OCI-M1 (cell line): Measurements from ENCODE around the gene PGC.

Experiments
- DNase-seq: peaks from one replicate; lab custom pipeline; 2025; lab: John Stamatoyannopoulos, UW

Gene PGC

DNA sequence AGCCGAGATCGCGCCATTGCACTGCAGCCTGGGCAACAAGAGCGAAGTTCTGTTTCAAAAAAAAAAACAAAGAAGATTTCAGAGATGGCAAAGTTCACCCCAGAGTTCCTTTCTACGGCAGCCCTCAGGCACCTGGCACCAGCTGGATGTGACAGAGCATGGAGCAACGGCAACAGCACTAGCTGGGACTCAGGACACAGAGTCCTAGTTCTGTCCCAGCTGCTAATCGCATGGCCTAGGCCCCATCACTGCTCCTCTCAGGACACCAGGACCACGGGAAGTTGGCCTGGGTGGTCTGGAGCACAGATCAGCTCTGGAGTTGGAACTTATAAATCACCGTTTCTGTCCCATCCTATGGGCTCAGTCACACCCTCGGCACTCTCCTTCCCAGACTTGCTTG is 1.1 kb downstream of the PGC start:
- no peak for DNase-seq

DNA sequence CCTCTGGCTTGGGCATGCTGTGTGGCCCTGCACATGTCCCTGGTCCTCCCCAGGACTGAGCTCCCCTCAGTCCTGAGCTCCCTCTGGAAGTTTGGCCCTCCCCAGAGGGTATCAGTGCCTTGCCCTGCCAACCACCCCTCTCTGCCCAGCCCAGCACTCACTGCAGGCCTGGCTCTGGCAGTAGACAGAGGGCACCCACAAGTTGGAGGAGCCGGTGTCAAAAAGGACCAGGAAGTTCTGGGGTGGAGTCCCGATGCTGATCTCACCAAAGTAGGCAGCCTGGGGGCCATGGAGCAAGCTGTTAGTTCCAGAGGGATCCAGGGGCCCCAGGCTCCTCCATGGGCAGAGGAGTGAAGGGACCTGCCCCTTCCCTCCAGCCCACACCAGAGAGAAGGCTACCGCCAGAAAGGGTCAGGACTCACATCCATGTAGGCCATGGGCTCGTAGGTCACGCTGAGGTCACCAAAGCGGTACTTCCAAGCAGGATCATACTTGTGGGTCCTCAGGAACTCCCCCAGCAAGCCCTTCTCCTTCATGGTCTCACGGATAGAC is 2.9 kb downstream of the PGC start:
- no peak for DNase-seq

GRCh38 chr6:41743406-41744235 is 3.6 kb downstream of the PGC start:
- no peak for DNase-seq

DNA sequence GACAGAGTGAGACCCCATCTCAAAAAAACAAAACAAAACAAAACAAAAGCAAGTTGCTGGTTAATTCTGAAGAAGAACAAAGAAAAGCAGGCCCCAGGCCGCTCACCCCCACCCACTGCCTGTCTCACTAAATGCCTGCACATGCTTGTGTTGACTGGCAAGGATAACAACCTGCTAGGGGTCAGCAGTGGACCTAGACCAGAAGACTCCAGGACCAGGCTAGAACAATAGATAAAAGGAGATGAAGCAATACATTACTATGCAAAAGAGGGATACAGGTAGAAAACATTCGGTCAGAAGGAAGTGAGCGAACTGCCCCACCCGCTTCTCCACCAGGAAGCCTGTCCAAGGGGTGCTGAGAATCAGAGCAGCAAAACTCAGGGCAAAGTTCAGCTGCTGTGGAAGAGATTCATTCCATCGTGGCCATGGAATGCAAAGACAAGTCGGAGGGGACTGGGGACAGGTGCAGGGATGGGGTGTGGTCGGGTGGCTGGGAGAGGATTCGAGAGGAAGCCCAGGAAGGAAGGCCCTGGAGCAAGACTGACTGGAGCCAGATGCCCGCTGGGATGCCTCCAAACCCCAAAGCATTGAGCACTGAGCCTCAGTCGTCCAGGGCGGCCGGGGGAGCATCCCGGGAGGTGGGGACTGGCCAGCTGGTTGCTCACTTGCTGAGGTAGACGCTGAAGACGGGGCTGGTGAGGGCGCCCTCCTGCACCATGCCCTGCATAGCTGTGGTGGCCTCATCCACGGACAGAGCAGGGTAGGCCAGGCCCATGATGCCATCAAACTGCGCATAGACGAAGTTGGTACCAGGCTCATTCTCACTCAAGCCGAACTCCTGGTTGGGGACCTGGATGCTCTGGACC is 5.3 kb downstream of the PGC start:
- no peak for DNase-seq

GRCh38 chr6:41740366-41741162 is 6.6 kb downstream of the PGC start:
- DNase-seq, result no peak

- no peak for DNase-seq
Measured at GRCh38 chr6:41739041-41739440, 8.2 kb downstream of the PGC start.

GRCh38 chr6:41737591-41738130 is 9.5 kb downstream of the PGC start:
- DNase-seq, result no peak

DNA sequence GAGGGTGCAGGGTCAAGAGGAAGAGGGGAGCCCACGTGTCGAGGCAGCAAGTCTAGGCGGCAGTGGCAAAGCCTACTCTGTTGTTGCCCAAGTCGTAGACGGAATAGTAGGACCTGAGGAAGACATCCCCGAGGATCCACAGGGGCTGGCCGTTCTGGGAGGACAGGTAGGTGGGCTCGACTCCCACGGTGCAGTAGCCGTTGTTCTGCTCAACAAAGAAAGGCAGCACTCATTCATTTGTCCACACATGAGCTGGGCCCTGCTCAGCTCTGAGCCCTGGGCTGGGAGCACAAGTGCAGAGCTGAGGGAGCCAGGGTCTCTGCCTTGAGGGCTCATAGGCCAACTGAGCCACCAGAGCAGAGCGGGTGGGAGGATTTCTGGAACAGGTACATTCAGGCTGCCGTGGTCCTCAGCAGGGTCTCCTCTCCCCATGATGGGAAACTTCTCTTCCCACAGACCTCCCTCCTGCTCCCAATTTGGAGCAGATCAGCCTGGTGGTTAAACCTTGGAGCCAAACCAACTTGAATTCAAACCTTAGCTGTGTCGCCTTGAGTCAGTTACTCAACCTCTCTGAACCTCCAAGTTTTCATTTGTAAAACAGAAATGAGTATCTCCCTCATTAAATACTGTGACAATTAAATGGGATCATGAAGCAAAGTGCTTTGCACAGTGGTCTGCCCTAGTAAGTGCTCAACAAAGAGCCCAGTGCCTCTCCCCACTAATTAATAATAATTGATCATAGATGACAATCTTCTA is 10.2 kb downstream of the PGC start:
- DNase-seq, result no peak

GRCh38 chr6:41736186-41736733 is 10.9 kb downstream of the PGC start:
- DNase-seq, result no peak

- DNase-seq, result peak; percentile 96
Measured at GRCh38 chr6:41735427-41736185, 11.6 kb downstream of the PGC start, which contains the start of gene TFEB. TSS of gene TFEB (minus strand) at chr6:41735608. CDS start at chr6:41691213, 44,395 bp downstream.

GRCh38 chr6:41734666-41735426 is 12.4 kb downstream of the PGC start:
- peak; percentile 54 for DNase-seq

DNA sequence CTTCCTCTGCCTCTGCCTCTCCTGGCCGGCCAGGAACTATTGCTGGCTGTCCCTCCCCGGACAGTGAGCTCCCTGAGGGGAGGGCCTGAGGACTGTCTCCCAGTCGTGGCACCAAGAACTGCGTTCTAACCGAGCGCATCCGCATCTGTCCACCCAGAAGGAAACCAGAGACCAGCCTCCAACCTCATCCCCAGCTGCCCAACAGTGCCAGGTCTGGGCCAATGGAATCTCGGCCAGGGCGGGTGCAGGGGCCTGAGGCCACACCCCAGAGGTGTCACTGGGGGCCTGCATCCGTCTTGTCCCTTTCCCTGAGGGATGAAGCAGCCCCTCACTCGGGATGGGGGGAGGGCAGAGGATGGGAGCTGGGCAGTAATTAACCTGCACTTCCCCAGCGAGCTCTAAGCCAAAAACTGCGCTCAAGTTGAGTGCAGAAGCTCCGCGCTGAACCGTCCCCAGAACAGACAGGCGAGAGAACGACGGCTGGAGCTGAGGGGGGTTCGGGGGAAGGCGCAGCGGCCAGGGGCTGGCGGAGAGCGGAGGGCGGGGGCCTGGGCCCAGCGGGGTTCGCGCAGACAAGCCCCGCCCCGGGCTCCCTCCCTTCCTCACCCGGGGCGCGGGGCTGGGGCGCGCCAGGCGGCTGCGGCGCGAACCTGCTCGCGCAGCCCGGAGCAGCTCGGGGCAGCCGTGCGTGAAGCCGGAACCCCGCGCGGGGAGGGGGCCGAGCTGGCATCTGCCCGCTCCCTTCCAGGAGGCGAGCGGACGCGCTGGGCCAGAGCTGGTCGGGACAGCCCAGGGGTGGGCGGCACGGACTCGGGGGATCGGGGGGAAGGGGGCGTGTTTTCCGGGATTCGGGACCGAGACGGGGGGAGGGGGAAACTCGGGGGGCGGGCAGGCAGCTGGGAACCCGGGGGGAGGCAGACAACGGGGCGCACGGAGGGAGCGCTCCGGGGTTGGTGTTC is 13.2 kb downstream of the PGC start:
- DNase-seq, result no peak

GRCh38 chr6:41733360-41733706 is 13.9 kb downstream of the PGC start:
- DNase-seq, result no peak

GRCh38 chr6:41732591-41733359 is 14.4 kb downstream of the PGC start:
- peak; percentile 14 for DNase-seq

GRCh38 chr6:41732149-41732548 is 15.0 kb downstream of the PGC start:
- no peak for DNase-seq

- no peak for DNase-seq
Measured at GRCh38 chr6:41731561-41732086, 15.6 kb downstream of the PGC start.
